Endothelial cell of hepatic sinusoid (primary cell): ENCODE results near the gene FBXL16.

Source experiments
- in situ Hi-C: cut with HindIII; loops from 2 replicates; pipeline ENCODE4 v1.10.0; 2017; ENCODE audit warnings: low sequenced_read_pairs

FBXL16 gene

GRCh38 chr16:668519-669171 lies 37.0 kb downstream of the FBXL16 start:
- in situ Hi-C loops = no loop called here

- in situ Hi-C loops = no loop called here
Observed at GRCh38 chr16:667780-668518, 37.7 kb downstream of the FBXL16 start, which contains the start of gene RHOT2. TSS of gene RHOT2 (plus strand) at chr16:668132. CDS start at chr16:668200, 68 bp downstream.

- in situ Hi-C loops = no loop called here
Observed at GRCh38 chr16:667113-667779, 38.4 kb downstream of the FBXL16 start.

- in situ Hi-C loops = no loop called here
Observed at GRCh38 chr16:666572-666971, 39.0 kb downstream of the FBXL16 start.

- in situ Hi-C loops = no loop called here
Observed at GRCh38 chr16:662597-662996, 43.0 kb downstream of the FBXL16 start.

- in situ Hi-C loops = no loop called here
Observed at GRCh38 chr16:662095-662494, 43.5 kb downstream of the FBXL16 start.

- in situ Hi-C loops = no loop called here
Observed at GRCh38 chr16:661184-661821, 44.3 kb downstream of the FBXL16 start.

GRCh38 chr16:660459-661183 lies 45.0 kb downstream of the FBXL16 start:
- in situ Hi-C loops = no loop called here

GRCh38 chr16:660132-660458 lies 45.5 kb downstream of the FBXL16 start:
- in situ Hi-C loops = no loop called here

- in situ Hi-C loops = loop anchor here (10.0 kb wide), 1 partner anchor 55 kb away; the partner anchor contains the start of gene METRN
Observed at GRCh38 chr16:659618-660017, 46.0 kb downstream of the FBXL16 start.

GRCh38 chr16:658679-659571 lies 46.7 kb downstream of the FBXL16 start:
- in situ Hi-C loops = loop anchor here (10.0 kb wide), 1 partner anchor 56 kb away; the partner anchor contains the start of gene METRN

GRCh38 chr16:657487-657886 lies 48.1 kb downstream of the FBXL16 start:
- in situ Hi-C loops = loop anchor here (10.0 kb wide), 1 partner anchor 57 kb away; the partner anchor contains the start of gene METRN

- in situ Hi-C loops = loop anchor here (10.0 kb wide), 1 partner anchor 61 kb away; the partner anchor contains the start of gene METRN
Observed at GRCh38 chr16:654034-654433, 51.6 kb downstream of the FBXL16 start.

- in situ Hi-C loops = loop anchor here (10.0 kb wide), 1 partner anchor 62 kb away; the partner anchor contains the start of gene METRN
Observed at GRCh38 chr16:652454-653305, 52.9 kb downstream of the FBXL16 start.

GRCh38 chr16:651844-652243 lies 53.8 kb downstream of the FBXL16 start:
- in situ Hi-C loops = loop anchor here (10.0 kb wide), 1 partner anchor 63 kb away; the partner anchor contains the start of gene METRN

- in situ Hi-C loops = loop anchor here (10.0 to 25.0 kb wide), 2 partner anchors 65 to 112 kb away; partner anchors contain the start of genes CAPN15 and METRN
Observed at GRCh38 chr16:649631-650030, 56.0 kb downstream of the FBXL16 start.

GRCh38 chr16:648781-649589 lies 56.6 kb downstream of the FBXL16 start, which contains the start of gene WDR90:
TSS of gene WDR90 (plus strand) at chr16:649365. CDS start at chr16:649417, 52 bp downstream.
- in situ Hi-C loops = loop anchor here (25.0 kb wide), 1 partner anchor 112 kb away; the partner anchor contains the start of gene CAPN15
